NOMO-1 treated with DMSO at 0.1 percent for 48 hours (cell line): ENCODE data around the gene SMIM45.

Source experiments
- DNase-seq: peaks from one replicate; lab custom pipeline; 2025; ENCODE audit not compliant: unreplicated experiment; lab: John Stamatoyannopoulos, UW

Gene SMIM45

DNA sequence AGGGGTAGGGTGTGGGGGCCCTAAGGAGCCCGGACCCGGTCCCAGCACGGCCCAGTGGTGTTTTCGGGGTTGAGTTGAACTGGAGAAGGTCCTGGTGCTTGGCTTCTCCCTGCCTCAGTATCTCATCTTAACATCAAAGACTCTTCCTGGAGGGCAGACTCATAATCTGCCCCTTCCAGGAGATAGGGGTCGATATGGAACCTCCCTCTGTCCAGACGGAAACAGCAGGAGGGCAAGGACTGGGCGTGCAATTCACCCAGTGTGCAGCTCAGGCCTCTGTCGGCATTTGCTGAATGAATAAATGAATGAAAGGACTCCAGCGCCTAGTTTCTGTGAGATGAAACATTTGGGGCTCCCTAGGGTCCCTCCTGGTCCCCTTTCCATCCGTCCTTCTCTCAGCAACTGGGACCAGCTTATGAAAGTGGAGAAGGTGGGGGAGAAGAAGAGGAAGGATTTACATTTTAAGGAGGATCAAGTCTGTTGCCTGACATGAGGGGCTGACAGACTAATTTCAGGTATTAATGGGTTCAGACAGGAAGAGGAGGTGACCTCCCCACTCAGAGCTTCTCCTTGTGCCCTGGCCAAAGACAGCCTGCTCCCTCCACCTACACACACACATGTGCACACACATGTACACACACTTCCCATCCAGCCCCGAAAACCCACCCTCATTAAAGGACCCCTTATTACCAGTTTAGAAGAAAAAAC lies 36.0 kb upstream of the SMIM45 start:
- DNase-seq: no peak

DNA sequence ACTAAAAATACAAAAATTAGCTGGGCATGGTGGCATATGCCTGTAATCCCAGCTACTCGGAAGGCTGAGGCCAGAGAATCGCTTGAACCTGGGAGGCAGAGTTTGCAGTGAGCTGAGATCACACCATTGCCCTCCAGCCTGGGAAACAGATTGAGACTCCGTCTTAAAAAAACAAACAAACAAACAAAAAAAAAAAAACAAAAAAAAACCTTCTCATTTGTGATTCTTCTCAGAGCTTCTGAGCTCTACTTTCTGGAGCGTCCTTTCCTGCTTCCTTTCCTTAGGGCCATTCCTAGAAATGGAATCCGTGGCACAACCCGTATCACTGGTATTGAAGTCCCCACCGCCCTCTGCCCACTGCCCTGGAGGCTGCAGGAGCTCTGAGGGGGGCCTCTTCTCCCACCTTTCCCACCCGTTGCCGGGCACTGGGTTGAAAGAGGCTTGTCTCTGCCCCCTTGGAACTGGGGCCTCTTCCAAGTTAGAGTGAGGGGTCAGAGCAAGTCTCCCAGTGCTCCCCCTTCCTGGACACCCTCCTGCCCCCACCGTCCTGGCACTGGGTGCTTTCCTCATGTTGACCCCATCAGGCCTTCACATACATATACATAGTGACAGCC lies 35.1 kb upstream of the SMIM45 start:
- DNase-seq: no peak

DNA sequence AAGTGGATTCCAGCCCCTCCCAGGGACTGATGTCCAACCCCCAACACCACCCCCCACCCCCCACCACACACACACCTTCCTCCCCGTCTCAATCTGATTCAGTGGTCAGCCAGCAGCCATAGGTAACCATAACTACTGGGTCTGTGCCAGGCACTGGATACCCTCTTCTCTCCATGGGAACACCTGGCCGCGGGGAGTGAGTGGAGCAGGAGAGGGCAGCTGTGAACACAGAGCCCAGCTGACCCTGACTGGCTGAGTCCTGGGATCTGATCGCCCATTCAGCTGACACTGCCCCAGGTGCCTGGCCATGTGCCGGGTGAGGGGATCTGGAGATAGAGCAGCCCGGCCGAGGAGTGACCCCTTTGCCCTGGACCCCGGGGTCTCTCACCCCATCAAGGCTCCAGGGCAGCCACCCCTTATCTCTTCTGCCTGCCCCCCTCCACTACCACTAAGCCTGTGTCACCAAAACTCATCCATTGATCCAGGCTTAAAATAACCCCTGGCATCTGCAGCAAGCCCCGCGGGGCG lies 34.5 kb upstream of the SMIM45 start:
- no peak for DNase-seq

DNA sequence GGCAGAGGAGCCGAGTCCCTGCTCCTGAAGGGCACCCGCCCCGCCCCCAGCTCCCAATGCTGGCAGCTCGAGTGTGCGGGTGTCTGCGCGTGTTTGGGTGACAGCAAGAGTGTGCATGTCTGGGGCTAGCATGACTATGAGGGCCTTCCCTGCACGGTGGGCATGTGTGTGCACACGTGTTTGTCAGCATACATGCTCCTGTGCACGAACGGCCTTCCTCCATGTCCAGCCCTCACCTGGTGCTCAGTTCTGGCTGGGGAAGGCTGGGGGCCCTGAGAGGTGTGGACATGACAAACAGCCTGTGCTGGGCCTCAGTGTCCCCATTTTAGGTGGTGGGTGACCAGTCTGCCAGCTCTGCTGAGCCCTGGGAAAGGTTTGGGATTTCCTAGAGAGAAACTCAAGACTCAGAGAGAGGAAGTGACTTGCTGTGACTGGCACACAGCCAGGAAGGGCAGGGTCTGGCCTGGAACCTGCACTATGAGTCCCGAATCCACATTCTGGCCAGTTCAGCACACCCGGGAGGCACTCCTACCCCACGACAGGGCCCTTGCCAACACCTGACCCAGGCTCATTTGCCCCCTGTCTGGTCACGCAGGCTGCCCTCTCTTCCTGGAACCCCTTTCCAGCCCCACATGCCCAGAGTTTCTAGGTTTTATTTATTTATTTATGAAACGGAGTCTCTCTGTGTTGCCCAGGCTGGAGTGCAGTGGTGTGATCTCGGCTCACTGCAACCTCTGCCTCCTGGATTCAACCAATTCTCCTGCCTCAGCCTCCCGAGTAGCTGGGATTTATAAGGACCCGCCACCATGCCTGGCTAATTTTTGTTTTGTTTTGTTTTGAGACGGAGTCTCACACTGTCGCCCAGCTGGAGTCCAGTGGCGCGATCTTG lies 33.8 kb upstream of the SMIM45 start:
- DNase-seq: peak; percentile 57

DNA sequence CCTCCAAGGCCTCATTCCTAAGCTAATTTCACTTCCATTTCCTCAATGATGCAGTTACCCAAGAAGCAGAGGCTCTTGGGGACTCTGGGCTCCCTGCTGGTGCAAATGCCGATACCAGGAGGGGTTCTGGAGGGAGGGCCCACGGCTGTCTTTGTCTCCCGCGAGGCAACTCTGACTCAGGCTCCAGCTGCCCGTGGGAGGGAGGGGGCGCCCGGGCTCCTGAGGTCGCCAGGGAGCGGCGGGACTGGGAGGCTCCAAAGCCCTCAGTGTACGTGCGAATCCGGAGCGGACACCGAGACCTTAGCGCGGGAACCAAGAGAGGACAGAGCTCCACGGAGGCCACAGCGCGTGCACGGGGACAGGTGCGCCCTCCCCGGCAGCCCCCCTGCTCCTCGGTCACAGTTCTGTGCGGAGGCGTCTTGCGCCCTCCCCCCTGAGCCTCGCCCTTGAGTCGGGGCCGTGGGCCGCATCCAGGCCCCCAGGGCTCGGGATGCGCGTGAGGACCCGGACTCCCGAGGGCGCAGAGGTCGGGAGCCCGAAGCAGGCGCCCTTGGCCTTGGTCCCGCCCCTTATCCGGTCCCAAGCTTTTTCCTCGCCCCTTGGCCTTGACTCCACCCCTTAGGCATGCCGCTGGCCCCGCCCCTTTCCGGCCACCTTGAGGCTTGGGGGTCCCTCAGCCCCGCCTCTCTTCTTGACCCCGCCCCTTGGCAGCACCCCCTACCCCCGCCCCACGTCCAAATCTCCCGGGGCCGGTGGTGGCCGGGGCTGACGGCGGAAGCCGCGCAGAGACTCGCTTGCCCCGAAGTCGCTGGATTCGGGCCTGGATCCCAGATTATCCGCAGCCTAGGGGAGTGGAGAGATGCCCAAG lies 32.4 kb upstream of the SMIM45 start:
- DNase-seq: peak; percentile 79

DNA sequence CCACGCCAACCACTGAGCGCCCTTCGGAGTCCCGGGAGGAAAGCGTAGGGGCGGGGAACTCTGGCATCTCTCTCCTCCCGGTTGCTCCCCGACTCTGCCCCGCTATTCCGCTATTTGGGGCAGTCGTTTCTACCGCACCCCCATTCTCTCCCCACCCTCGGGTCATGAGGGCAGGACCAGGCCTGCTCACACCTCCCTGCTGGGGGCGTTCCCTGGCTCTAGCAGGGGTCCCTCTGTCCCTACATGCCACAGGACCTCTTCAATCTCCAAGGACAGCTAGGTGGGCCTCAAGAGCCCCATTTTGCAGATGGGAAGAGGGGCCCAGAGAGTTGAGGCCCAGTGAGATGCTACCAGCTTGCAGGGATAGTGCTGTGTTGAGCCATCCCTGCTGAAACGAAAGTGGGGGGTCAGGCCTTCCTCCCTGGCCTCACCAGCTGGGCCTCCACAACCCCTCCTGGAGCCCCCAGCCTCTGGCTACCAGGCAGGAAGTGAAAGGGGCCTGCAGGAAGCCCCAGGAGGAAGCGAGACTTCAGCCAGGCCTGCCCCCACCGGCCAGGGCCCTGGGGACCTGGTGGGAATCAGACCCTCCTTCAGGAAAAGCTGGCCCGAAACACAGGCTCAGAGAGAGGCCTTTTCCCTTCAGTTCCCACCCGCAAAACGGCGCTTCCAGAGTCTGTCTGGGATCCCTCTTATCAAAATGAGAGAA lies 31.5 kb upstream of the SMIM45 start:
- DNase-seq: peak; percentile 58

DNA sequence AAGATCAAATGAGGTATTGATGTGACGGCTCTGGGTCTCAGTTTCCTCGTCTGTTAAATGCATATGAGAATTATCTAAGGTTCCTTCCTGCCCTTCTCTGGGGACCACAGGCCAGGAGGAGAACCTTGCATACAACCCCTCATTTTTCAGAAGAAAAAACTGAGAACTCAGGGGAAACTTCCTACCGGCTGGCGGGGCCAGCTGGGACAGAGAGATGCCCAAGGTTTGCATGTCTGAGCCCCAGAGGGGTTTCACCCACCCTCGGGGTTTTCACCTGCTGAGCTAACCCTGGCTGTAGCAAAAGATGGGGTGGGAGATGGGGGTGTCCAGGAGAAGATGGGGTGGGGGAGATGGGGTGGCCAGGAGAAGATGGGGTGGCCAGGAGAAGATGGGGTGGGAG lies 29.6 kb upstream of the SMIM45 start:
- DNase-seq: no peak

DNA sequence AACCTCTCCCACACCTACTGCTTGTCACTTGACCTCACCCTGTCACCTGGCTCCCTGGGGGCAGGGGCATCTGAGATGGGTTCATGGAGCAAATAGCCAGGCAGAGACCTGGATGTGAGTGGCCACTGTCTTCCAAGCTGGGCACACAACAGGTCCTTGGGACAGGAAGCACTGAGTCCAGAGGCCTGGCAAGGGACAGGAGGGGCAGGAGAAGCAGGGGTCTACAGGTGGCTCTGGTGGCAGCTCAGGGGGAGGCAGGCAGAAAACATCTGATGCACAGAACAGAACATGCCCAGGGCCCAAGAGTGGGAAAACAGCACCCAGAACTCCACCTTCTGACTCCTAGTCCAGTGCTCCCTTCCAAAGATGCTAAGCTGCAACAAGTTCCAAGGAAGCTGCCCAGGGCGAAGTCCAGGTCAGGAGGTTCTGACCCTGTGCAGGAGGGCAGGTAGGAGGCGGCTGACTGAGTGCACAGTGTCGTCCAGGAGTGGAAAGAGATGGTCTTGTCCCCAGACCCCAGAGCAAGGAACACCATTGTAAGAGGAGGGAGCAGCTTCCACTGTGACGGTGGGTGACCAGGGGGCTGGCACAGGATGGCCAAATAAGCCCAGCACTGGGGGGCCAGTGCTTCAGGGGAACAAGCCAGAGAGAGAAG lies 28.9 kb upstream of the SMIM45 start:
- no peak for DNase-seq

DNA sequence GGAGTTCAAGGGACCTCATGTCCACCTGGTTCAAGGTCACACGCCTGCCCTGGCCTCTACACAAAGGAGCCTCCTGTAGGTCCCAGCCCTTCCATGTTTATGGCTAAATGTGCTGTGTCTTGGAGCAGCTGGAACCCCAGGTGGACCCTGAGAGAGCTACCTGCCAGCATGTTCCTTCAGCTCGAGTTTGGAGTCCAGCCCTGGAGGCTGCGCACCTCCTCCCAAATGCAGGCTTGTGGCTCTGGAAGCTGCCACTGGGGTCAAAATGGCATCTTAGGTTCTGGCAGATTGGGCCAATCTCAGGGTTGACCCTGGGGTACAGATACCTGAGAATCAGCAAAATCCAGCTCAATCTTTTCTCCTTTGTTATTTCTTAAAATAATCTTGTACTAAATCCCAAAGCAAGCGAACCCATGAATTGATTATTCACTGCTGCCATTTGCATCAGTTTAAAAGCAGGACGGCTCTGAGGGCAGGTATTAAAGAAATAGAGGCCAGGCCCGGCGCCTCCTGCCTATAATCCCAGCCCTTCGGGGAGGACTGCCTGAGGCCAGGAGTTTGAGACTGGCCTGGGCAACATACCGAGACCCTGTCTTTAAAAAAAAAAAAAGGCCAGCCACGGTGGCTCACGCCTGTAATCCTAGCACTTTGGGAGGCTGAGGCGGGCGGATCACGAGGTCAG lies 28.2 kb upstream of the SMIM45 start:
- no peak for DNase-seq

DNA sequence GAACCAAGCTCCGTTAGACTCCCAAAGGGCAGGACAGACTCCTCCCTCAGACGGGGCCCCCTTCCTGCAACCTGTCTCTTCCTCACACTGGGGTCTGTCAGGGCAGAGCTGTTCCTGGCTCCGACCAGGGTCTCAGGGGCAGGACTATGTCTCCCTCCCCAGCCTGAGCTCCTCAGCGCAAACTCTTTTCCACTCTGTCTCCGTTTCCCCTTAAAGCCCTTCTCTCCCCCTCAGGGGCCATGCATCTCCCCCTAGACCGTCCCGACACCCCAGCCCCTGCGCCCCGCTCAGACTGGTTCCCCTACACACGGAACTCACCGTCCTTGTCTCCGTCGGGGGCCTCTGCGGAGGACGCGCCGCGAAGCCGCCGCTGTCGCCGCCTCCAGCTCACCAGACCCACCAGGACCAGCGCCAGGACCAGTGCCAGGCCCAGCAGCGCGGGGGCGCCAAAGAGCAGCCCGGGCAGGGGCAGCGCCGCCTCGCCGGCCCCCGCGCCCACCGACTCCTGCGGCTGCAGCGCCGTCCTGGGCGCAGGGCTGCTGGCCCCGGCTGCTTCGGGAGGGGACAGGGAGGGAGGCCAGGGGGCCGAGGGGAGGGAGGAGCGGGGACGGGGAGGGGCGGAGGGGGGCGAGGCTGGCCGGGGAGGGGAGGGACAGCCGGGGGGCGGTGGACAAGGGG lies 26.0 kb upstream of the SMIM45 start:
- peak; percentile 49 for DNase-seq

DNA sequence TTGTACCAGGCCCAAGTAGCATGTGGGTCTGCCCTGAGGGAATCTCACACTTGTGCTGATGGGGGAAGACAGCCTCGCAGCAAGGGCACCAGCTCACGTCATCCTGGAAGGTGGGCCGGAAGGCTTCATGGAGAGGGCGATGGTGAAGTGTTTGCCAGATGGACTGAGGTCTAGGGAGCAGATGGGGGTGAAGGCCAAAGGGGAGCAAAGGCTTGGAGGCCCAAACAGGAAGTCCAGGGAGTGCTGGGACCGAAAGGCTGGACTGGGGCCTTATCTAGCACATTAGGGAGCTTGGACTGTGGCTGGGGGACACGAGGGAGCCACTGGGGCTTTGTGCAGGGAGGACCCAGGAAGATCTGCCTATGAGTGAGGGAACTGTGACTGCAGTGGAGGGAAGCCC lies 24.1 kb upstream of the SMIM45 start:
- no peak for DNase-seq

DNA sequence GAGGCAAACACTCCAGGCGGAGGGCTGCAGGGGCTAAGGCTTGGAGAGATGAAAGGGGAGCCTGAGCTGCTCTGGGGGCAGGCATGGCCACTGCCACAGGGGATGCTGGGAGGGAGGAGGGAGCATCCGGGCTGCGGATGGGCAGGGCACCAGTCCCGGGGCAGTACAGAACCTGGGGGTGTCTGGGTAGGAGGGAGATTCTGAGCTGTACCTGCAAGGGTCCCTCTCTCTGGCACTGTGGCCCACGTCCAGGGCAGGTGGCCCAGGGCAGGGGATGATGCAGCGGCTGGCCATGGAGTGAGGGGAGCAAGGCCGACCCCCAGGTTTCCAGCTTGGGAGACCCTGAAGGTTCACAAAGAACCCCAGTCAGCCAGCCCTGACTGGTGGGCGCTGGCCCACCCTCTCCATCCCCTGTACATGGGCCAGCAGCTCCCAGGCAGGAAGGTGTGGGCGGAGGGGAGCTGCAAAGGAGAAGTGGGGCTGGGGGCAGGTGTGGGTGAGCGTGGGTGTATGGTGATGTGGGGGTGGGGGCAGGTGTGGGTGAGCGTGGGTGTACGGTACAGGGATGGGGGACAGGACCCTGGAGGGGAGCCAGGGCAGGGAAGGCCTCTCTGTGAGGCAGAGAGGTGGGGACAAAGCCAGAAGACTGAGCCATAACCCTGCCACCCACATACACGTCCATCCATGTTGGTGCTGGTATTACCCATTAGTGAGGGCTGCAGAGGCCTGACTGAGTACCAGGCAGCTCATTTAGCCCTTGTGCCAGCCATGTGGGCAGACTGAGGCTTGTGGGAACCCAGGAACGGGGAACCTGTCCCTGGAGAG lies 23.1 kb upstream of the SMIM45 start:
- DNase-seq: no peak

DNA sequence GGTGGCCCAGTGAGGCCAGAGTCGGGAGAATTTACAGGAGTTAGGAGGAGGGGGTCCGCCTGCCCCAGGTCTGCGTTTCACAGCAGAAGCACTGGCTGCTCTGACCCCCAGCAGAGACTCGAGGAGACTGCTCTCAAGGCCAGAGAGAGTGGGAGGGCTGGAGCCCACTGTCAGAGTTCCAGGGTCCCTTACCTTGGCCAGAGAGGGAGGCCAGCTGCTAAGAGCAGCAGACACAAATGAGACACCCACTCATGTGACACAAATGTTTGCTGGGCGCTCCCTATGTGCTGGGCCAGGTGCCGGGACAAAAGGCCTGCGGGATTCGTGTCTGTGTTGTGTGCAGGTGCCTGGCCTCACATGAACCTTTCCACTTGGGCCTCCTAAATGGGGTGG lies 22.5 kb upstream of the SMIM45 start:
- DNase-seq: no peak

DNA sequence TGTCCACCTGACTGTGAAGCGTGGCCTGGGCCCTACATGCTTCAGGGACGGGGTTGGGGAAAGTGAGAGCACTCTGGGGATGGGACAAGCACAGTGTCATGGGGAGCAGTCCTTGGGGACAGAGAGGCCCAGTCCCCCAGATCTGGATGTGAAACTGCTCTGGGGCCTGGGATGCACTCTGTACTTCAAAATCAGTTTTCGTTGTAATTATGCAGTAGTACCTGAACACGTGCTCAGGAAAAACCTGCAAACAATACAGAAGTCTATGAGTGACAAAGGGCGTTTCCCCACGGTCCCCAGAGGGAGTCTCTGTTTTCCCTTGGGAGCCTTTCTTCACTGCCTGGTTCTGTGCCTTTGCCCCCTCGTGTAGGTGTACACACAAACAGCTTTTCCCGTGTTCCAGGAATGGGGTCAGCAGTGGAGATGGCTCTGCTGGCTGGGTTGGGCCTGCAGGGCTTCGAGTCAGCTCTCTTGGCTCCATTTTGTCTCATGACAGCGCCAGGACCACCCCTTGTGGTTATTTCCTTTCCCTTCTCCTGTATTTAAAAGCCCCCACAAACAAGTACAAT lies 20.2 kb upstream of the SMIM45 start:
- no peak for DNase-seq

DNA sequence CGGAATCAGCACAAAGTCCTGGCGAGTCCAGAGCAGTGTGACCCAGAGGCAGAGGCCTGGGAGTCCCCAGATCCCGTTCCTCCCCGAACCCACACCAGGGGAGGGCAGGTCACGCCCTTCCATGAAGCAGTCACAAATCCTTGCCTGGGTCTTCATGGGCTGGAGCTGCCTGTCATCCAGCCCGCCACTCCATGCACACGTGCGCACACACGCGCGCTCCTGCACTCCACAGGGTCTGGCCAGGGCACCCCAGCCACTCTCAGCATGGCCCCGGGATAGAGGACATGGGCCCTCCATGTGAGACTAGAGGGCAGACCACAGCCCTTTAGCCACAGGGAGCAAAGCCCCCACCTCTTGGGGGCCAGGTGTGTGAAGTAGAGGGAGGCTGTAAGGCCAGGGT lies 19.6 kb upstream of the SMIM45 start:
- DNase-seq: no peak

DNA sequence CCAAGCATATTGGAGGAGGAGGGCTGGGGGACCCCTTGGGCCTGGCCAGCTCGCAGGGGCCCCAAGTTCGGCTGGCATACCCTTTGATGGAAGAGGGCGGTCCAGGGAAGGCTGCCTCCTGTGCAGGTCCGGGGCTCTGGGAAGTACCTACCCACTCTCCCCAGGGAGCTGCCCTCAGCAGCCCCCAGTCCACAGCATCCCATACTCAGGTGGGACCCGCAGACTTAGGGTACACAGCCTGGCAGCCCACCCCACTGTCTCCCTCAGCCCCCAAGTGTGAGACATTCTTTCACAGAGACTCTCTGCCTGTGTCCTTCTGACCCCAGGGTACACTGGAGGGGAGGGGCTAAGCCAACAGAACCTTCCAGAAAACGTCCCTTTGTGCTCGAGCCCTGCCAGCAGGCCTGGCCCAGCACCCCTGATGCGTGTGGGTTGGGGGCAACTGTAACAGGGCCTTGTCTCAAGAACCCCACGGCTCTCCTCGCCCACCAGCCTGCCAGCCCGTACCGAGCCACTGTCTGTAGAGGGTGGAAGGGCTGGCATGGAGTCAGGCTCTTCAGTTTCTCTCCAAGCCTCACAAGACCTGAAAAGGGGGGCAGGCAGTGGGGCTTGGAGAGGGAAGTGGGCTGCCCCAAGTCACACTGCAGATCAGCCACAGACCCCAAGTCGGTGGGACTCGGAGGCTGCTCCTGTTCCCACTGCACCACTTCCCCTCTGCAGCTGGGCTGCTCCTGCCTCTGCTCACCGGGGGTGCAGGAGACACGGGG lies 18.4 kb upstream of the SMIM45 start:
- DNase-seq: no peak
